Prostate gland (tissue), 2 donors: ENCODE results near the gene TAPBP. TPM values are rescaled to one million over a fixed set of nuclear protein-coding genes. Genes with fewer than 3 reads are reported as not detected.

Experiments
- DNase-seq: peaks from one replicate; pipeline ENCODE4 v3.0.0-alpha.2; 2019; ENCODE audit warnings: low spot score
- H3K27ac ChIP-seq, 2 donors: fragments of 200-600 bp; sonication (generic); 2 replicates each; pipeline ENCODE4 v1.5.1; 2017 to 2019
- H3K27me3 ChIP-seq: fragments of 200-600 bp; sonication (generic); replicated peaks from 2 replicates; pipeline ENCODE4 v1.5.1; 2019; ENCODE audit not compliant: insufficient read depth
- H3K36me3 ChIP-seq, 2 donors: fragments of 200-600 bp; sonication (generic); 1 replicate in 1 of 2; 2 replicates in 1 of 2; pipeline versions ENCODE4 v1.5.1 to v1.8.1; 2017 to 2019
- H3K4me1 ChIP-seq: fragments of 200-600 bp; sonication (generic); replicated peaks from 2 replicates; pipeline ENCODE4 v1.5.1; 2019
- H3K4me3 ChIP-seq, 2 donors: fragments of 200-600 bp; sonication (generic); 2 replicates each; pipeline ENCODE4 v1.5.1; 2017 to 2019
- H3K9me3 ChIP-seq: fragments of 200-600 bp; sonication (generic); 2 replicates; pipeline ENCODE4 v1.5.1; 2017
- POLR2A ChIP-seq: fragments of 450-650 bp; IDR thresholded peaks from one replicate; pipeline ENCODE4 v1.6.1; 2016; ENCODE audit warnings: antibody characterized with exemption, mild to moderate bottlenecking
- POLR2AphosphoS5 ChIP-seq: sonication (generic); formaldehyde crosslinking; IDR thresholded peaks from one replicate; pipeline ENCODE4 v1.6.1; 2017; ENCODE audit warnings: antibody characterized with exemption
- WGBS: methylation state at CpG from one replicate; pipeline ENCODE4 v1.1.5; 2018; 5-methylcytosine and 5-hydroxymethylcytosine counted together
- intact Hi-C: fragments of 100-400 bp; cut with DNase I; formaldehyde crosslinking; loops from one replicate; pipeline ENCODE4 v1.14.2; 2022
- total RNA-seq, 2 donors: library from RNA; depleted of rRNA; stranded (reverse); fragments of >200 nt; gene quantifications; one replicate each; pipeline ENCODE4 v1.1.0, GENCODE V29; 2016
- TF ChIP-seq, protein P1 (sequence below), 4 experiments: fragments of 200-600 bp in 2 of 4; fragments of 450-650 bp in 2 of 4; sonication (generic) in 2 of 4; IDR thresholded peaks; 1 replicate in 3 of 4; 2 replicates in 1 of 4; pipeline ENCODE4 v1.5.1; 2016 to 2019; ENCODE audit warnings: antibody characterized with exemption in 4 of 4, mild to moderate bottlenecking in 2 of 4, moderate library complexity in 2 of 4

Gene TAPBP
- total RNA-seq, 2 donors from 2014 or later = 190 to 192 TPM

DNA sequence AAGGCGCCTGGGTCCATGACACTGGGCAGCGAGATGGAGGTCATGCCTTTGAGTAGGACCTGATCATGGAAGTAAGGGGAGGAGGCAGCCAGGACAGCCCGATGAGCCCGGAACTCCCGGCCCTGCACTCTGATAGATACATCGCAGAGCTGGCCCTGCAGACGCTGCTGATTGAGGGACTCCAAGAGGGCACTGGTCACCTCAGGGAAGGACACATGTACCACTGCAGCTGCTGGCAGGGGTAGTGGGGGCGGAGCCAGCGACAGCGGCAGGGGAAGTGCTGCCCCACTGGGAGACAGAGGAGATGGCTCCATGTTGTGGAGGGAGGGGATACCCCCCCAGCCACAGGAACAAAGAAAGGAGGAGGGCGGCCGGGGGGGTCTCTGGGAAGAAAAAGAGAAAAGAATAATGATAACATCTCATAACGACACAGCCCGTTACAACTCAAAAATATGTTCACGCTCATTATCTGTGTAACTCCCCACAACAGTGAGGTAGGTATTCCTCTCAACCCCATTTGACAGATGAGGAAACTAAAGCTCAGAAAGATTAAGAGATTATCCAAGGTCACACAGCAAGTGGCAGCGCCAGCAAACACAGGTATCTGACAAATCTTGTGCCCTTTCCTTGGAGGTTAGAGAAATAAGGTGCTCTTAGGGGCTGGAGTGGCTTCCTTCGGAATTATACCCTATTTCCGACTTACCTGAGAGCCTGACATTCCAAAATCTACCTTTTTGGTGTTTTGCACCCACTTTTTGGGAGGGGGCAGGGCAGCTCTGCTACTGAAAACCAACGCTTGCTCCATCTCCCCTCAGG is 2.9 kb upstream of the TAPBP start:
- 73% methylated on average over 19 of the region's 19 CpGs for WGBS
- no peak for DNase-seq

DNA sequence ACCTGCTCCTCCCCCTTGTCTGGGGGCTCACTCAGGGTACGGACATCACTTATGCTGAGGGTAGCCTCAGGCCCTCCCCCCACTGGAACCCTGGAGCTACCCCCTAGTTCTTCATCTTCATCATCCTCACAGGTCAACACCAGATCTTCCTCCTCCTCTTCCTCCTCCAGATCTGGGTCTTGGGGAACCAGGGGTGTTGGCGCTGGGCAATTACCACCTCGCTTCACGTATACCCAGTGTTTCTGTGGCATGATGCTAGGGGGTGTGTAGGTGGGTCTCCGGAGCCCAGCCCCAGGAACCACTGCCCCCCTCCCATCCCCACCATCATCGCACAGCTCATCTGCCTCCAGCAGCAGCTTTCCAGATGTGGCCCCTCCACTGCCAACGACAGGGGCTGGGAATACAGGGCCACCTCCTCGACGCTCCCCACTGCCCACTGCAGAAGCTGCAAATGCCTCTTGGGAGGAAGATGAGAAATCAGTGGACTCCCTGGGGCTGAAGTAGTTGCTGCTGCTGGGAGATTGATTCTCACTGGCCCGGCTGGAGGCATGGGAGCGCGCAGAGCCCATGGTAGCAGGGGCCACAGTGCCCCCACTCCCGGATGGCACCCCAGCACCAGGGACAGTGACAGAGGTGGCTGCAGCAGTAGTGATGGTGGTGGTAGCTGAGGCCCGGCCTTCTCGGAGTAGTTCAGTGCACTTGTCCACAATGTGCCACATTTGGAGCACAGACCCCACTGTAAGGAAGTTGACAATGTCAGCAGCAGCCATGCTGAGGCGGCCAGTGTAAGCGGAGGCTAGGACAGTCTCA is 2.1 kb upstream of the TAPBP start:
- peaks cover 8% of the 10 kb centered on the region for H3K4me1 ChIP-seq
- TF ChIP-seq POLR2AphosphoS5 = no peak
- no peak for TF ChIP-seq POLR2A
- TF ChIP-seq, protein P1, sequence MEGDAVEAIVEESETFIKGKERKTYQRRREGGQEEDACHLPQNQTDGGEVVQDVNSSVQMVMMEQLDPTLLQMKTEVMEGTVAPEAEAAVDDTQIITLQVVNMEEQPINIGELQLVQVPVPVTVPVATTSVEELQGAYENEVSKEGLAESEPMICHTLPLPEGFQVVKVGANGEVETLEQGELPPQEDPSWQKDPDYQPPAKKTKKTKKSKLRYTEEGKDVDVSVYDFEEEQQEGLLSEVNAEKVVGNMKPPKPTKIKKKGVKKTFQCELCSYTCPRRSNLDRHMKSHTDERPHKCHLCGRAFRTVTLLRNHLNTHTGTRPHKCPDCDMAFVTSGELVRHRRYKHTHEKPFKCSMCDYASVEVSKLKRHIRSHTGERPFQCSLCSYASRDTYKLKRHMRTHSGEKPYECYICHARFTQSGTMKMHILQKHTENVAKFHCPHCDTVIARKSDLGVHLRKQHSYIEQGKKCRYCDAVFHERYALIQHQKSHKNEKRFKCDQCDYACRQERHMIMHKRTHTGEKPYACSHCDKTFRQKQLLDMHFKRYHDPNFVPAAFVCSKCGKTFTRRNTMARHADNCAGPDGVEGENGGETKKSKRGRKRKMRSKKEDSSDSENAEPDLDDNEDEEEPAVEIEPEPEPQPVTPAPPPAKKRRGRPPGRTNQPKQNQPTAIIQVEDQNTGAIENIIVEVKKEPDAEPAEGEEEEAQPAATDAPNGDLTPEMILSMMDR (IDR thresholded peaks at IDR 0.05) = no peak
- no peaks in the 10 kb centered on the region for H3K27me3 ChIP-seq
- WGBS = 83% methylated on average over 17 of the region's 17 CpGs
- no peaks in the 10 kb centered on the region for H3K9me3 ChIP-seq
- H3K36me3 ChIP-seq = peaks cover 3 to 5% of the 10 kb centered on the region in 2 donors
- H3K4me3 ChIP-seq = no peak overlapping the region
- H3K27ac ChIP-seq = peak overlapping the region in 1 of 2 donors; percentile 99
- DNase-seq = no peak
- intact Hi-C loops = loop anchor here (5.0 kb wide), 1 partner anchor 96 kb away; the partner anchor contains the start of gene PHF1

More for the DNA sequence above, 2.9 kb upstream of the TAPBP start:
- Histone ChIP-seq H3K27ac (peak overlapping the region; percentile 88 to 99), H3K27me3 (no peaks in the 10 kb centered on the region), H3K4me1 (peaks cover 15% of the 10 kb centered on the region), H3K4me3 (peak overlapping the region; percentile 43 to 44), H3K36me3 (peaks cover 3 to 5% of the 10 kb centered on the region in 2 donors), H3K9me3 (no peaks in the 10 kb centered on the region)
- intact Hi-C loops = loop anchor here (5.0 kb wide), 1 partner anchor 95 kb away; the partner anchor contains the start of gene PHF1
- no peak for TF ChIP-seq POLR2AphosphoS5
- TF ChIP-seq, protein P1 (IDR thresholded peaks at IDR 0.05) = no peak
- TF ChIP-seq POLR2A = no peak

- H3K9me3 ChIP-seq = no peaks in the 10 kb centered on the region
- peaks cover 8% of the 10 kb centered on the region for H3K4me1 ChIP-seq
- no peaks in the 10 kb centered on the region for H3K27me3 ChIP-seq
- H3K4me3 ChIP-seq = peak overlapping the region; percentile 72 to 87
- H3K36me3 ChIP-seq = peaks cover 3 to 5% of the 10 kb centered on the region in 2 donors
- intact Hi-C loops = loop anchor here (5.0 kb wide), 1 partner anchor 97 kb away; the partner anchor contains the start of gene PHF1
- TF ChIP-seq POLR2AphosphoS5 (peak; percentile 70), POLR2A (peak; percentile 64)
- TF ChIP-seq, protein P1 (IDR thresholded peaks at IDR 0.05) = peak in 2 of 4 experiments; percentile 8
- peak overlapping the region; percentile 96 to 99 for H3K27ac ChIP-seq
- 35% methylated on average over 31 of the region's 47 CpGs for WGBS
- DNase-seq = peak; percentile 78
These were observed 1.3 kb upstream of the TAPBP start for GRCh38 chr6:33314943-33315792.

GRCh38 chr6:33314515-33314942 is 651 bp upstream of the TAPBP start:
- Histone ChIP-seq H3K4me1 (peaks cover 8% of the 10 kb centered on the region), H3K4me3 (peak overlapping the region; percentile 72 to 87), H3K9me3 (no peaks in the 10 kb centered on the region), H3K36me3 (peaks cover 1 to 4% of the 10 kb centered on the region in 2 donors), H3K27ac (peak overlapping the region; percentile 96 to 99), H3K27me3 (no peaks in the 10 kb centered on the region)
- 2% methylated on average over 10 of the region's 10 CpGs for WGBS
- DNase-seq = peak; percentile 57
- TF ChIP-seq, protein P1 (IDR thresholded peaks at IDR 0.05) = no peak
- peak; percentile 6 for TF ChIP-seq POLR2AphosphoS5
- intact Hi-C loops = no loop called here
